Activated T-helper 1 cell treated with anti-CD3 and anti-CD28 coated beads, Interleukin-2, amount 50 U/mL, for 16 hours (primary cell): ENCODE data around the gene ZNF182.
"Not testable (repeated sequence)": the region's sequence is repeated elsewhere in the genome, so short reads cannot be mapped to it uniquely, and the experiment has no call there.

Experiments used
- DNase-seq, 2 donors: peaks; one replicate each; pipeline ENCODE4 v3.0.0-alpha.2; 2020; ENCODE audit warnings: low read depth in 1 of 2, low spot score in 1 of 2

Gene ZNF182

GRCh38 chrX:48003758-48004457 lies at the start of gene ZNF182:
Gene ZNF182 (minus strand): TSS chrX:48003989. CDS start chrX:48002609, 1,380 bp downstream.
- peak; percentile 79 to 84 for DNase-seq

- no peak for DNase-seq
These were observed 43.1 kb upstream of the ZNF182 start for GRCh38 chrX:48046846-48047245.

- no peak for DNase-seq
These were observed 41.9 kb upstream of the ZNF182 start for GRCh38 chrX:48045410-48046311.

GRCh38 chrX:48043056-48043455 lies 39.3 kb upstream of the ZNF182 start:
- no peak for DNase-seq

GRCh38 chrX:48035891-48036290 lies 32.1 kb upstream of the ZNF182 start:
- DNase-seq = no peak

GRCh38 chrX:48030641-48031173 lies 26.9 kb upstream of the ZNF182 start:
- DNase-seq = not testable (repeated sequence)

GRCh38 chrX:48030237-48030636 lies 26.4 kb upstream of the ZNF182 start:
- DNase-seq = no peak

GRCh38 chrX:48028091-48028490 lies 24.3 kb upstream of the ZNF182 start:
- no peak for DNase-seq

GRCh38 chrX:48027545-48027944 lies 23.8 kb upstream of the ZNF182 start:
- not testable (repeated sequence) for DNase-seq

DNA sequence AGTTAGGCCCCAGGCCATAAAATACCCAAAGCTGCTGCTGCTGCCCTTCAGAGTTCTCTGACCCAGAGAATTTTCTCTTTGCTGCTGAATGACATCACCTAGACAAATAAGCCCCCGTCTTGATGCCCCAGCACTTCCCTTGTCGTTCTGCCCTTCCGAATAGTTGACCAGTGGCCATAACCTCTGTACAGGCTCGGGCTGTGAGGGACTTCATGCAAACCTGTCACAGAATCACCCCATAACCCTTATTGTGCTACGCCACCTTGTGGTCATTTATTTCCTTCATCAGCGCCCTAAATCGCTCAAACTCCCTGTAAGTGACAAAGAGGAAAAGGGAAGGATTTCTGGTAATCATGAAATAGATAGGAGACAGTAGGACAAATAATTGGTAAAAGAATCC lies 21.8 kb upstream of the ZNF182 start:
- DNase-seq = no peak

DNA sequence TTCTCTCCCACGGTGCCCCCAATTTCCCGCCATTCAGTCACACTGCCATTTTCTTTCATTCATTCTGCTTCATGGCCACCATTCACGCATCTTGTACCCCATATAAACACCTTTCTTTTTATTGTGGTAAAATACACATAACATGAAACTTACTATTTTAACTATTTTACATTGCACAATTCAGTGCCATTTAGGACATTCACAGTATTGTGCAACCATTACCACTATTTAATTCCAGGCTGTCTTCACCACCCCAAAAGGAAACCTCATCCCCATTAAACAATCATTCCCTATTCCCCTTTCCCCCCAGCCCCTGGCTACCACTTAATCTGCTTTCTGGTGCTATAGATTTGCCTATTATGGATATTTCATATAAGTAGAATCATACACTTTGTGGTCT lies 18.9 kb upstream of the ZNF182 start:
- no peak for DNase-seq

GRCh38 chrX:48022100-48022499 lies 18.3 kb upstream of the ZNF182 start:
- no peak for DNase-seq

- DNase-seq = peak; percentile 53
These were observed 17.5 kb upstream of the ZNF182 start for GRCh38 chrX:48021026-48021900.

GRCh38 chrX:48020472-48020871 lies 16.7 kb upstream of the ZNF182 start:
- not testable (repeated sequence) for DNase-seq

DNA sequence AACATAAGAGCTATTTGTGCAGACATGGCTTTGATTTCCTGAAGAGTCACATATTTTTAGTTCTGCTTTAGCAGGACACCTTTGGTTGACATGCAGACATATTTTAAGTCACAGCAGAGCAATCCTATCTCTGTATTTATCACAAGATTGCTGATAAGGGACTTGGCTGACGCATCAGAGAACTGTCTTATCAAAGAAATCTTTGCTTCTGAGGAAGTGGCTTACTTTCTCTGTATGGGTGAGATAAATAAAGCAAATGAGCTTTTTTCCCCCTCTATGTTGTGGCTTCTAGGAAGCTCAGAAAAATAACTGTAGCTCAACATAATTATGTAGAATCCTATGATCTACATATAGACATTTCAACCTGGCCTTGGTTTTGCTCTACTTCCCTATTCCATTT lies 16.1 kb upstream of the ZNF182 start:
- not testable (repeated sequence) for DNase-seq

DNA sequence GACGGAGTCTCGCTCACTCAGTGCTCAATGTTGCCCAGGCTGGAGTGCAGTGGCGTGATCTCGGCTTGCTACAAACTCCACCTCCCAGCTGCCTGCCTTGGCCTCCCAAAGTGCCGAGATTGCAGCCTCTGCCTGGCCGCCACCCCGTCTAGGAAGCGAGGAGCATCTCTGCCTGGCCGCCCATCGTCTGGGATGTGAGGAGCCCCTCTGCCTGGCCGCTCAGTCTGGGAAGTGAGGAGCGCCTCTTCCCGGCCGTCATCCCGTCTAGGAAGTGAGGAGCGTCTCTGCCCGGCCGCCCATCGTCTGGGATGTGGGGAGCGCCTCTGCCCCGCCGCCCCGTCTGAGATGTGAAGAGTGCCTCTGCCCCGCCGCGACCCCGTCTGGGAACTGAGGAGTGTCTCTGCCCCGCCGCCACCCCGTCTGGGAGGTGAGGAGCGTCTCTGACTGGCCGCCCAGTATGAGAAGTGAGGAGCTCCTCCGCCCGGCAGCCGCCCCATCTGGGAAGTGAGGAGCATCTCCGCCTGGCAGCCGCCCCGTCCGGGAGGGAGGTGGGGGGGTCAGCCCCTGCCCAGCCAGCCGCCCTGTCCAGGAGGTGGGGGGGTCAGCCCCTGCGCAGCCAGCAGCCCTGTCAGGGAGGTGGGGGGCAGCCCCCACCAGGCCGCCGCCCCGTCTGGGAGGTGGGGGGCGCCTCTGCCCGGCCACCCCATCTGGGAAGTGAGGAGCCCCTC lies 13.0 kb upstream of the ZNF182 start:
- DNase-seq = not testable (repeated sequence)

GRCh38 chrX:48009445-48009960 lies 5.7 kb upstream of the ZNF182 start:
- DNase-seq = not testable (repeated sequence)

DNA sequence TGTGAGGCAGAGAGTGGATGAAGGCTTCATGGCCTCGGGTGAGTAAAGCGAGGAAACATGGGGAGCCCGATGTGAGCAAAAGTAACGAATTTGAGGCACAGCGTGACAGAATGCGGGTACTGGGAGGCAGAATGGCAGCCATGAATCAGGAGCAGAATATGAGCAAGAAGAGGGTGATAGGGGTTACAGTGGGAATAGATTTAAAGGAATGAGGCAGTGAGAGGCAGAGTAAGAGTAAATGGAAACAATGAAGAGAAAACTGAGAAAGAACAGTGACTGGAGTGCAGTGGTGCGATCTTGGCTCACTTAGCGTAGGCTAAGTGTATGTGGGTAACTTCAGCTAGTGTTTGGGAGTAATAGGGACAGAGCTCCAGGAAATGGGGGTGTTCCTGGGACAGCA lies 2.9 kb upstream of the ZNF182 start, which contains the start of gene SPACA5:
TSS of gene SPACA5 (plus strand) at position 301 of the 400 bp plus-strand sequence. CDS start 815 bp downstream, outside the sequence.
- DNase-seq = not testable (repeated sequence)

DNA sequence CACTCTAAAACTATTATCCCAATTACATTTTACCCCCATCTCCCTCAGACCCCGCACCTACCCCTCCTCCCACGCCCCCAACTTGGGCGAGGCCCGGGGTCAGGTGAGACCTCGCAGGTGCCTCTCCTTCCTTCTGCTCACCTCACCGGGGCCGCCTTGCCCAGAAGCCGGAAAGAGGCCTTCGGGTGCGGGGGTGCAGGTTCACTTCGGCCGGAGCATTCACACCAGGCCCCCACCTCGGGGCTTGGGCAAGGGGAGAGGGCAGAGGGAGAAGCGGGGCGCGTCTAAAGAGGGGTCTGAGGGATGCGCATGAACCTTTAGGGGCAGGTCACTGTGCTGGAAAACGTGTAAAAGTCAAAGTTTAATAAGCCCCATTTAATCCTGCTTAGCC lies 427 bp downstream of the ZNF182 start:
- DNase-seq = no peak

- no peak for DNase-seq
These were observed 860 bp downstream of the ZNF182 start for GRCh38 chrX:48002929-48003328.
